HG03139 (cell line): Measurements from ENCODE around the gene DCLRE1A.

Source experiments
- ATAC-seq: cut with Tn5 transposase; IDR thresholded peaks from one replicate; pipeline ENCODE4 v1.9.1; 2021; ENCODE audit not compliant: unreplicated experiment

DCLRE1A gene

GRCh38 chr10:113801569-113801968, 52.3 kb downstream of the DCLRE1A start:
- no peak for ATAC-seq

- ATAC-seq: no peak
Observed at GRCh38 chr10:113791691-113792090, 62.2 kb downstream of the DCLRE1A start.

GRCh38 chr10:113788604-113789083, 65.2 kb downstream of the DCLRE1A start:
- ATAC-seq: no peak
